Gastroesophageal sphincter (tissue), 3 donors: ENCODE measurements around the gene ACADSB.

Experiments used
- POLR2A ChIP-seq, 2 donors: fragments of 450-650 bp; IDR thresholded peaks; one replicate each; pipeline ENCODE4 v1.6.1; 2017; ENCODE audit warnings: antibody characterized with exemption in 2 of 2, mild to moderate bottlenecking in 2 of 2, moderate library complexity in 1 of 2
- POLR2AphosphoS5 ChIP-seq: sonication (generic); formaldehyde crosslinking; IDR thresholded peaks from one replicate; pipeline ENCODE4 v1.6.1; 2017; ENCODE audit warnings: antibody characterized with exemption
- TF ChIP-seq, protein P1 (sequence below), 4 experiments: fragments of 200-600 bp in 2 of 4; fragments of 450-650 bp in 2 of 4; sonication (generic) in 1 of 4; IDR thresholded peaks; one replicate each; pipeline ENCODE4 v1.5.1; 2017 to 2019; ENCODE audit warnings: antibody characterized with exemption in 4 of 4, mild to moderate bottlenecking in 2 of 4, moderate library complexity in 2 of 4

DNA sequence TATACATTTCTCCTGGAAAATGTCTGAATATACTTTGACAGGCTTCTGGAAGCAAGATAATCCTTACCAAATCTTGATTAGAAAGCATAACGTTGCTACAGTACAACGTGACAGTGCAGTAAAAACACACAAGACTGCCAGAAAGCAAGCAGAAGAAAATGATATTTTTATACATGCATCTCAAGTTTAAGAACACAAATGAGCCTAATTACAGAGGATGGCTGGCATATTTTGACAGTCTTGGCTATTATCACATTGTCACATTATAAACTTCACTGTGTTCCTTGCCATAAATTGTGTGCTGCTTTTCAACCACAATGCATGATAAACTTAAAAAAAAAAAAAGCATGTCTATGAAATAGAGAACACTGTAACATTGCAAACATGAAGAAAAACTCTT, 4.5 kb upstream of the ACADSB start:
- no peak for TF ChIP-seq POLR2AphosphoS5
- TF ChIP-seq POLR2A (IDR thresholded peaks at IDR 0.05) = no peak
- TF ChIP-seq, protein P1, sequence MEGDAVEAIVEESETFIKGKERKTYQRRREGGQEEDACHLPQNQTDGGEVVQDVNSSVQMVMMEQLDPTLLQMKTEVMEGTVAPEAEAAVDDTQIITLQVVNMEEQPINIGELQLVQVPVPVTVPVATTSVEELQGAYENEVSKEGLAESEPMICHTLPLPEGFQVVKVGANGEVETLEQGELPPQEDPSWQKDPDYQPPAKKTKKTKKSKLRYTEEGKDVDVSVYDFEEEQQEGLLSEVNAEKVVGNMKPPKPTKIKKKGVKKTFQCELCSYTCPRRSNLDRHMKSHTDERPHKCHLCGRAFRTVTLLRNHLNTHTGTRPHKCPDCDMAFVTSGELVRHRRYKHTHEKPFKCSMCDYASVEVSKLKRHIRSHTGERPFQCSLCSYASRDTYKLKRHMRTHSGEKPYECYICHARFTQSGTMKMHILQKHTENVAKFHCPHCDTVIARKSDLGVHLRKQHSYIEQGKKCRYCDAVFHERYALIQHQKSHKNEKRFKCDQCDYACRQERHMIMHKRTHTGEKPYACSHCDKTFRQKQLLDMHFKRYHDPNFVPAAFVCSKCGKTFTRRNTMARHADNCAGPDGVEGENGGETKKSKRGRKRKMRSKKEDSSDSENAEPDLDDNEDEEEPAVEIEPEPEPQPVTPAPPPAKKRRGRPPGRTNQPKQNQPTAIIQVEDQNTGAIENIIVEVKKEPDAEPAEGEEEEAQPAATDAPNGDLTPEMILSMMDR (IDR thresholded peaks at IDR 0.05) = no peak
